Activated T-helper 2 cell treated with anti-CD3 and anti-CD28 coated beads, Interferon-gamma antibody, Interleukin-2, Interleukin-4, amounts not matched to agents 10 μg/mL and 5 μg/mL and 100 μg/mL, durations not matched to agents 14 hours and 24 hours and 36 hours (primary cell): ENCODE results near the gene EPAS1. TPM values are rescaled to one million over a fixed set of nuclear protein-coding genes. Genes with fewer than 3 reads are reported as not detected.

Experiments used
- DNase-seq: peaks from one replicate; pipeline ENCODE4 v3.0.0; 2021; ENCODE audit warnings: low spot score
- H3K27ac Mint-ChIP-seq: one replicate; pipeline ENCODE4 v1.8.0; 2021; ENCODE audit warnings: mixed read lengths
- H3K27me3 Mint-ChIP-seq: one replicate; pipeline ENCODE4 v1.8.0; 2021; ENCODE audit warnings: low read depth, mixed read lengths
- H3K36me3 Mint-ChIP-seq: one replicate; pipeline ENCODE4 v1.8.0; 2021; ENCODE audit warnings: low read depth, mixed read lengths
- H3K4me1 Mint-ChIP-seq: one replicate; pipeline ENCODE4 v1.8.0; 2021; ENCODE audit warnings: low read depth, mixed read lengths
- H3K4me3 Mint-ChIP-seq: one replicate; pipeline ENCODE4 v1.8.0; 2021; ENCODE audit warnings: low read depth, mild to moderate bottlenecking, moderate library complexity, mixed read lengths
- H3K9me3 Mint-ChIP-seq: one replicate; pipeline ENCODE4 v1.8.0; 2021; ENCODE audit warnings: mixed read lengths
- intact Hi-C: fragments of 100-400 bp; cut with micrococcal nuclease; formaldehyde crosslinking; loops from one replicate; pipeline ENCODE4 v1.15.1; 2023
- total RNA-seq: library from RNA; stranded (reverse); gene quantifications from 2 replicates; pipeline ENCODE4 v1.2.3, GENCODE V29; 2022

Gene EPAS1
- total RNA-seq, 1 donor from 2014 or later: 100.0 TPM

- Mint-ChIP-seq H3K4me3 (peak overlapping the region; percentile 8), H3K36me3 (peaks cover 38% of the 10 kb centered on the region), H3K27me3 (no peaks in the 10 kb centered on the region), H3K27ac (no peak overlapping the region), H3K4me1 (peaks cover 9% of the 10 kb centered on the region), H3K9me3 (peaks cover 36% of the 10 kb centered on the region)
- intact Hi-C loops: no loop called here
- no peak for DNase-seq
Measured at GRCh38 chr2:46413631-46414030, 116.4 kb downstream of the EPAS1 start.

- H3K9me3 Mint-ChIP-seq: peaks cover 46% of the 10 kb centered on the region
- intact Hi-C loops: no loop called here
- H3K27ac Mint-ChIP-seq: peak overlapping the region; percentile 37
- DNase-seq: no peak
- peaks cover 11% of the 10 kb centered on the region for H3K4me1 Mint-ChIP-seq
- peaks cover 47% of the 10 kb centered on the region for H3K36me3 Mint-ChIP-seq
- no peaks in the 10 kb centered on the region for H3K27me3 Mint-ChIP-seq
- peak overlapping the region; percentile 73 for H3K4me3 Mint-ChIP-seq
Measured at GRCh38 chr2:46414701-46415100, 117.5 kb downstream of the EPAS1 start.

DNA sequence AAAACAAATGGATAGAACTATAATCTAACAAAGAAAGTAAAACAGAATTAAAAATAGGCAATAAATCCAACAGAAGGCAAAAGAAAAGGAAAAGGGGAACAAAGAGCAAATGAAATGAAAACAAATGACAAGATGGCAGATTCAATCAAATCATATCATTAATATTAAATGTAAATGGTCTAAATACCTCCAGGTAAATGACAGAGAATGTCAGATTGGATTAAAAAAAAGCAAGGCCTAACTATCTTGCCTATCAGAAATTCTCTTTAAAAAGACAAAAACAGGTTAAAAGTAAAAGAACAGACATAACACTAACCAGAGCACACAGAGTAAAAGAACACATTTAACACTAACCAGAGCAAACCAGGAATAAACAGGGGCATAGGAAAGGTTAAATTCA is 119.1 kb downstream of the EPAS1 start:
- Mint-ChIP-seq H3K27me3 (no peaks in the 10 kb centered on the region), H3K27ac (peak overlapping the region; percentile 30), H3K36me3 (peaks cover 56% of the 10 kb centered on the region), H3K4me1 (peaks cover 14% of the 10 kb centered on the region), H3K4me3 (peak overlapping the region; percentile 65), H3K9me3 (peaks cover 55% of the 10 kb centered on the region)
- DNase-seq: no peak
- intact Hi-C loops: no loop called here

GRCh38 chr2:46416739-46417403 is 119.7 kb downstream of the EPAS1 start:
- Mint-ChIP-seq H3K36me3 (peaks cover 57% of the 10 kb centered on the region), H3K27ac (peak overlapping the region; percentile 80), H3K27me3 (no peaks in the 10 kb centered on the region), H3K4me3 (peak overlapping the region; percentile 70), H3K9me3 (peaks cover 57% of the 10 kb centered on the region), H3K4me1 (peaks cover 16% of the 10 kb centered on the region)
- DNase-seq: no peak
- intact Hi-C loops: no loop called here

DNA sequence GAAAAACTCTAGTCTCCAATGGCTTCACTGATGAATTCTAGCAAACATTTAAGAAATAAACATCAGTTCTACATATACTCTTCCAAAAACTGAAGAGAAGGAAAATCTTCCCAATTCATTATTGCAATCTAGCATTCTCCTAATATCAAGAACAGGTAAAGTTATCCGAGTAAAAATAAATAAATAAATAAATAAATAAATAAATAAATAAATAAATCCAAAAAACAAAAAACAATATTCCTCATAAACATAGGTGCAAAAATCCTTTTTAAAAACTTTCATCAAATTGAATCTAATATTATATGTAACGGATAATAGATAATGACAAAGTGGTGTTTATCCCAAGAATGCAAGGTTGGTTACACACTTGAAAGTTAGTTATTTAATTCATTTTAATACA is 123.7 kb downstream of the EPAS1 start:
- intact Hi-C loops: loop anchor here (1.0 kb wide), 2 partner anchors 15 to 26 kb away; no protein-coding TSS in a partner anchor
- Mint-ChIP-seq H3K27me3 (no peaks in the 10 kb centered on the region), H3K36me3 (peaks cover 52% of the 10 kb centered on the region), H3K27ac (no peak overlapping the region), H3K9me3 (peaks cover 53% of the 10 kb centered on the region), H3K4me3 (no peak overlapping the region), H3K4me1 (peaks cover 34% of the 10 kb centered on the region)
- DNase-seq: no peak

DNA sequence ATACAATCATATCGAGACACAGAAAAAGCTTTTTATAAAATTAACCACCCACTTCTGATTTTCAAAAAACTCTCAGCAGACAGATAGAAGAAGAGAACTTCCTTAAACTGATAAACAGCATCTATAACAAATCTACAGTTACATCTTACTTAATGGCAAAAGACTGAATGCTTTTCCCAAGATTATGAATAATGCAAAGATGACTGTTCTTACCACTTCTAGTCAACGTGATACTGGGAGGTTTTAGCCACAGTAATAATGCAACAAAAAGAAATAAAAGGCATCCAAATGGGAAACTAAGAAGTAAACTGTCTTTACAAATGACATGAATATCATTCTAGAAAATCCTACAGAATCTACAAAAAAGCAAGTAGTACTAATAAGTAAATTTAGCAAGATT is 124.2 kb downstream of the EPAS1 start:
- intact Hi-C loops: loop anchor here (1.0 kb wide), 2 partner anchors 15 to 26 kb away; no protein-coding TSS in a partner anchor
- Mint-ChIP-seq H3K4me1 (peaks cover 34% of the 10 kb centered on the region), H3K4me3 (no peak overlapping the region), H3K27ac (no peak overlapping the region), H3K9me3 (peaks cover 49% of the 10 kb centered on the region), H3K27me3 (no peaks in the 10 kb centered on the region), H3K36me3 (peaks cover 48% of the 10 kb centered on the region)
- no peak for DNase-seq

- H3K4me1 Mint-ChIP-seq: peaks cover 26% of the 10 kb centered on the region
- H3K4me3 Mint-ChIP-seq: no peak overlapping the region
- H3K9me3 Mint-ChIP-seq: peaks cover 34% of the 10 kb centered on the region
- no peak overlapping the region for H3K27ac Mint-ChIP-seq
- no peak for DNase-seq
- intact Hi-C loops: no loop called here
- peaks cover 35% of the 10 kb centered on the region for H3K36me3 Mint-ChIP-seq
- no peaks in the 10 kb centered on the region for H3K27me3 Mint-ChIP-seq
Measured at GRCh38 chr2:46422717-46423394, 125.6 kb downstream of the EPAS1 start.

DNA sequence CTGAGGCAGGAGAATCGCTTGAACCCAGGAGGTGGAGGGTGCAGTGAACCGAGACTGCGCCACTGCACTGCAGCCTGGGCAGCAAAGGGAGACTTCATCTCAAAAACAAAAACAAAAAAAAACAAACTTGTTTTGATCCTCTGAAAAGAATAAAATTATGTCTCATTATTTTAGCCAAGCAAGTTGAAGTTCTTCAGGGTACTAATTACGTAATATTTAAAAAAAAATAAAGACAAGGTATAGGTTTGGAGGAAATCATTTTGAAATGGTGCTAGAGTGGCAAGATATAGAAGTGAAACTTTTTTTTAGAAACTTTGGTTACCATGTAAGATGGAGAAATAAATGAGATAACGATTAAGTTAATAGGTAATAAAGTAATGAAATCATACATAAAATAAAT is 127.7 kb downstream of the EPAS1 start:
- H3K4me3 Mint-ChIP-seq: no peak overlapping the region
- H3K36me3 Mint-ChIP-seq: peaks cover 21% of the 10 kb centered on the region
- intact Hi-C loops: loop anchor here (1.0 kb wide), 1 partner anchor 14 kb away; no protein-coding TSS in a partner anchor
- peak overlapping the region; percentile 58 for H3K27ac Mint-ChIP-seq
- H3K9me3 Mint-ChIP-seq: peaks cover 22% of the 10 kb centered on the region
- DNase-seq: no peak
- no peaks in the 10 kb centered on the region for H3K27me3 Mint-ChIP-seq
- peaks cover 26% of the 10 kb centered on the region for H3K4me1 Mint-ChIP-seq

GRCh38 chr2:46428911-46429436 is 131.8 kb downstream of the EPAS1 start:
- Mint-ChIP-seq H3K27ac (no peak overlapping the region), H3K4me3 (no peak overlapping the region), H3K27me3 (no peaks in the 10 kb centered on the region), H3K9me3 (peaks cover 6% of the 10 kb centered on the region), H3K4me1 (peaks cover 54% of the 10 kb centered on the region), H3K36me3 (peaks cover 11% of the 10 kb centered on the region)
- intact Hi-C loops: no loop called here
- DNase-seq: no peak

DNA sequence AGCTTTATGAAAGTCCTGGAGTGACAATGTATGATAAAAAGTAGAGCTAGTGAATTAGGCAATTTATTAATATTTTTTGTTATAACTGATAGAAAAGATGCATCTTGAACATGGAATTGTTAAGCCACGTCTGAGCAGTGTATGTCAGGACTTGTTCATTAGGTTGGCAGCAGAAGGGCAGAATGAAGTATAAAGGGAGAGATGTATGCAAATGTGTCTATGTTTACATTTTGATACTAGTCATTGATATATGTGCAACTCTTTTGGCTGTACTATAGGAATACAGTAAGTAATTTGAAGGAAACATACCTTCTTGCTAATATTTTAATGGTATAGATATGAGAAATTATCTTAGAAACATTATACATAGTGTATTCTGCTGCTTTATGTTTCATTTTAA is 133.2 kb downstream of the EPAS1 start:
- Mint-ChIP-seq H3K9me3 (peaks cover 6% of the 10 kb centered on the region), H3K27ac (peak overlapping the region; percentile 39), H3K36me3 (peaks cover 8% of the 10 kb centered on the region), H3K4me1 (peaks cover 58% of the 10 kb centered on the region), H3K4me3 (no peak overlapping the region), H3K27me3 (no peaks in the 10 kb centered on the region)
- intact Hi-C loops: no loop called here
- no peak for DNase-seq

GRCh38 chr2:46430992-46431391 is 133.8 kb downstream of the EPAS1 start:
- Mint-ChIP-seq H3K27me3 (no peaks in the 10 kb centered on the region), H3K27ac (peak overlapping the region; percentile 30), H3K4me3 (no peak overlapping the region), H3K9me3 (peaks cover 6% of the 10 kb centered on the region), H3K36me3 (peaks cover 8% of the 10 kb centered on the region), H3K4me1 (peaks cover 59% of the 10 kb centered on the region)
- no peak for DNase-seq
- intact Hi-C loops: no loop called here

- Mint-ChIP-seq H3K4me1 (peaks cover 65% of the 10 kb centered on the region), H3K4me3 (no peak overlapping the region), H3K9me3 (peaks cover 6% of the 10 kb centered on the region), H3K27ac (peak overlapping the region; percentile 30), H3K36me3 (peaks cover 8% of the 10 kb centered on the region), H3K27me3 (no peaks in the 10 kb centered on the region)
- DNase-seq: no peak
- intact Hi-C loops: no loop called here
Measured at GRCh38 chr2:46431481-46432235, 134.5 kb downstream of the EPAS1 start.
